ENCODE results near the gene LANCL2. TPM values are rescaled to one million over a fixed set of nuclear protein-coding genes. Genes with fewer than 3 reads are reported as not detected.

The LANCL2 gene
- total RNA-seq, 1 experiment from 2014 or later: 26.4 TPM

DNA sequence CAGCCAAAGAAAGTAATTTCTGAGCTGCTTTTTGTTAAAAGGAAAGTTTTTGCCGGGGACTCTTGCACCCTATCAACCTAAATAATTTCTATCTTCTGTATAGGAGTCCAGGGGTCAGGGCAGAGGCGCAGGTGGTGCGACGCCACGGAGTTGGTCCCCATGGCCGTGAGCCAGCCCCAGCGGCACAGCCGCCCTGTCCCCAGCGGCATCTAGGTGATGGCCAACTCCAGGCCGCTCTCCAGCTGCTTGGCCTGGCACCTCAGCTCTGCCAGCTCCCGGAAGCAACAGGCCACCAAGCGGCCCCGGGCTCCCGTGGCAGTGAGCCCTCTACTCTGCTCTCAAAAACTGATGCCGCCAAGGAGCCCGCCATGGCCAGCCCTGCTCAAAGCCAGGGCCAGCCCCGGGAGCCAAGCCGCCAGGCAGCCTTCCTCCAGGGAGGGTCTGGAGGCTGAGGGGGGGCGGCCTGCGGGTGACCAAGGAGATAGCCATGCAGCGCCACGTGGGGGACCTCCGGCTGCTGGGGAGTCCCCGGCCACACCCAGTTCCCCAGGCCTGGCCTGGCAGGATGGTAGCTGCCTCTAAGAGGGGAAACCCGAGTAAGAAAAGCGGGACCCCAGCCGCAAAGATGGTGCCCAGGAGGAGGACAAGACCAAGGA is 22.8 kb upstream of the LANCL2 start:
- Histone ChIP-seq H3K79me1 (ENCODE audit: insufficient read depth, low read depth, low read length, poor library complexity, severe bottlenecking) (no peaks in the 10 kb centered on the region), H3K23ac (ENCODE audit: insufficient read length, low read depth, low read length) (no peak overlapping the region), H4K20me1 (ENCODE audit: control insufficient read depth, insufficient read depth, insufficient read length) (no peaks in the 10 kb centered on the region), H3K9me3 (ENCODE audit: control insufficient read depth, low read depth, low read length) (no peaks in the 10 kb centered on the region), H2AFZ (ENCODE audit: low read length) (no peak overlapping the region), H3K18ac (ENCODE audit: insufficient read length, low read depth, low read length) (no peak overlapping the region), H2BK15ac (ENCODE audit: low read depth, low read length) (no peak overlapping the region), H4K91ac (ENCODE audit: insufficient read length, low read depth, low read length) (no peak overlapping the region), H3K79me2 (ENCODE audit: insufficient read depth, low read length) (no peaks in the 10 kb centered on the region), H2BK12ac (ENCODE audit: insufficient read length, low read depth, low read length) (no peak overlapping the region), H3T11ph (ENCODE audit: low read length) (no peak overlapping the region), H4K8ac (replicated peaks; ENCODE audit: insufficient read length, low read depth, low read length) (no peak overlapping the region), H2BK5ac (ENCODE audit: insufficient read length, low read length) (no peak overlapping the region), H2AK5ac (ENCODE audit: insufficient read length, low read length) (no peak overlapping the region), H3K4ac (ENCODE audit: low read depth, low read length) (no peak overlapping the region), H4K5ac (ENCODE audit: insufficient read length, low read depth, low read length) (no peak overlapping the region), H3K9ac (ENCODE audit: extremely low read depth, insufficient read length, low read length) (no peak overlapping the region), H3K56ac (ENCODE audit: insufficient read length, low read depth, low read length) (no peak overlapping the region), H3K27ac (ENCODE audit: insufficient read length, low read depth, low read length) (no peak overlapping the region), H3K27me3 (ENCODE audit: insufficient read depth, low read length) (no peaks in the 10 kb centered on the region), H3K23me2 (ENCODE audit: insufficient read length, low read depth, low read length, poor library complexity, severe bottlenecking) (no peaks in the 10 kb centered on the region), H3K4me2 (ENCODE audit: insufficient read depth, insufficient read length, low read length) (no peak overlapping the region), H3K14ac (ENCODE audit: insufficient read depth, low read length) (no peak overlapping the region), H3K4me1 (ENCODE audit: insufficient read depth, low read length) (no peaks in the 10 kb centered on the region), H2BK20ac (ENCODE audit: low read depth, low read length, poor library complexity, severe bottlenecking) (no peak overlapping the region), H2BK120ac (ENCODE audit: low read depth, low read length, poor library complexity, severe bottlenecking) (no peak overlapping the region)
- Mint-ChIP-seq H3K9me3 (peaks cover under 1 to 3% of the 10 kb centered on the region in 2 experiments; a peak in 3 of 5 replicates), H3K4me3 (no peak overlapping the region), H3K36me3 (ENCODE audit: insufficient read depth in 1 of 3, low read depth in 3 of 3) (no peaks in the 10 kb centered on the region; a peak in 1 of 7 replicates), H3K27ac (no peak overlapping the region), H3K4me1 (no peaks in the 10 kb centered on the region), H3K27me3 (ENCODE audit: low read depth) (peaks cover under 1% of the 10 kb centered on the region)
- no CpG with 5 or more reads among the region's 27 CpGs for WGBS (ENCODE audit: extremely low coverage, insufficient read length, low lambda C conversion rate)
- DNase-seq: no peak
- TF ChIP-seq, protein P1, sequence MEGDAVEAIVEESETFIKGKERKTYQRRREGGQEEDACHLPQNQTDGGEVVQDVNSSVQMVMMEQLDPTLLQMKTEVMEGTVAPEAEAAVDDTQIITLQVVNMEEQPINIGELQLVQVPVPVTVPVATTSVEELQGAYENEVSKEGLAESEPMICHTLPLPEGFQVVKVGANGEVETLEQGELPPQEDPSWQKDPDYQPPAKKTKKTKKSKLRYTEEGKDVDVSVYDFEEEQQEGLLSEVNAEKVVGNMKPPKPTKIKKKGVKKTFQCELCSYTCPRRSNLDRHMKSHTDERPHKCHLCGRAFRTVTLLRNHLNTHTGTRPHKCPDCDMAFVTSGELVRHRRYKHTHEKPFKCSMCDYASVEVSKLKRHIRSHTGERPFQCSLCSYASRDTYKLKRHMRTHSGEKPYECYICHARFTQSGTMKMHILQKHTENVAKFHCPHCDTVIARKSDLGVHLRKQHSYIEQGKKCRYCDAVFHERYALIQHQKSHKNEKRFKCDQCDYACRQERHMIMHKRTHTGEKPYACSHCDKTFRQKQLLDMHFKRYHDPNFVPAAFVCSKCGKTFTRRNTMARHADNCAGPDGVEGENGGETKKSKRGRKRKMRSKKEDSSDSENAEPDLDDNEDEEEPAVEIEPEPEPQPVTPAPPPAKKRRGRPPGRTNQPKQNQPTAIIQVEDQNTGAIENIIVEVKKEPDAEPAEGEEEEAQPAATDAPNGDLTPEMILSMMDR (conservative IDR thresholded peaks at IDR 0.05): no peak

Measured in H9 (cell line).